Activated CD8-positive, alpha-beta T cell treated with anti-CD3 and anti-CD28 coated beads, Interleukin-2, amount 10 ng/mL, durations not matched to agents 7 days and 5 days (primary cell): ENCODE results near the gene SLC22A4. TPM values are rescaled to one million over a fixed set of nuclear protein-coding genes. Genes with fewer than 3 reads are reported as not detected.
A peak's percentile ranks its signal among the peaks of the same experiment; 100 is the strongest.

ENCODE experiments used
- ATAC-seq: fragments of 150-1000 bp; cut with Tn5 transposase; one replicate; pipeline ENCODE4 v1.10.0; 2021; ENCODE audit warnings: moderate library complexity
- CTCF ChIA-PET: fragments of 350-600 bp; sonication (Branson Sonifier 250); formaldehyde crosslinking; loops from one replicate; lab custom pipeline; 2021; ENCODE audit warnings: antibody characterized with exemption; lab: Charles Lee
- POLR2A ChIA-PET: fragments of 350-600 bp; sonication (Branson Sonifier 250); formaldehyde crosslinking; loops from one replicate; lab custom pipeline; 2021; ENCODE audit warnings: antibody characterized with exemption; lab: Charles Lee
- DNase-seq: peaks from one replicate; pipeline ENCODE4 v3.0.0-alpha.2; 2020
- H3K27ac Mint-ChIP-seq: one replicate; pipeline ENCODE4 v1.8.0; 2021; ENCODE audit warnings: mild to moderate bottlenecking, mixed read lengths
- H3K27me3 Mint-ChIP-seq: one replicate; pipeline ENCODE4 v1.8.0; 2021; ENCODE audit warnings: low read depth, mixed read lengths
- H3K36me3 Mint-ChIP-seq: one replicate; pipeline ENCODE4 v1.8.0; 2021; ENCODE audit warnings: low read depth, mixed read lengths
- H3K4me1 Mint-ChIP-seq: one replicate; pipeline ENCODE4 v1.8.0; 2021; ENCODE audit warnings: low read depth, mixed read lengths
- H3K4me3 Mint-ChIP-seq: one replicate; pipeline ENCODE4 v1.8.0; 2021; ENCODE audit warnings: mild to moderate bottlenecking, mixed read lengths
- H3K9me3 Mint-ChIP-seq: one replicate; pipeline ENCODE4 v1.8.0; 2022; ENCODE audit warnings: mixed read lengths; ENCODE audit not compliant: insufficient read depth
- total RNA-seq, 2 experiments: library from RNA; stranded (reverse); gene quantifications; one replicate each; pipeline ENCODE4 v1.2.3, GENCODE V29; 2021

Gene SLC22A4
- total RNA-seq: not detected

DNA sequence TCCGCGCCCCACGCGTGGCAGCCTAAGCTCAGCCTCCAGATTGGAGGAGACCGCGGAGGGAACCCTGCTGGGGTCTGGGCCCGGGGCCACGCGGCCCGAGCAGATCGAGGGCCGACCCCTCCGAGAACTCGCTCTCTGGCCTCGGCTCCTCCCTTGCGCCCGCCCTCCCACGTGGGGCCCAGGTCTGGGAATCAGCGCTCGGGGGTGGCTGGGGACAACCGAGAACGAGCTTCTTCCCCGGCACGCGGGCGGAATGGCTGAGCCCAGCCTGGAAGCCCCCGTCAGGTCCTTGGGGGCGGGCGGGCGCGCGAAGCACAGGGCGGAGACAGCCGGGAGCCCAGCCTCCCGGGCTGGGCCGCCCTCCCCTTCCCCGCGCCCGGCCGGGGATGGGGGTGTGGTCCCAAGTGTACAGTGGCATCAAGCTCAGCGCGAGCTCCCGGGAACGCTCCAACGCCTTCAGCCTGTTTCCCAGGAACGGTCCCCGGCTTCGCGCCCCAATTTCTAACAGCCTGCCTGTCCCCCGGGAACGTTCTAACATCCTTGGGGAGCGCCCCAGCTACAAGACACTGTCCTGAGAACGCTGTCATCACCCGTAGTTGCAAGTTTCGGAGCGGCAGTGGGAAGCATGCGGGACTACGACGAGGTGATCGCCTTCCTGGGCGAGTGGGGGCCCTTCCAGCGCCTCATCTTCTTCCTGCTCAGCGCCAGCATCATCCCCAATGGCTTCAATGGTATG is at the start of gene SLC22A4:
Gene SLC22A4 (plus strand): TSS at position 403 of the 736 bp plus-strand sequence. CDS start 223 bp downstream, at position 626.
- H3K27ac Mint-ChIP-seq: peak within 1 kb of the TSS; percentile 79
- POLR2A ChIA-PET: interaction anchor here (0.8 to 1.3 kb wide), 7 partner anchors 9 to 659 kb away, joined by 3 to 4 read pairs (median 3); partner anchors contain the start of gene SLC22A5
- H3K27me3 Mint-ChIP-seq: peaks cover 5% of the 10 kb centered on the region
- H3K36me3 Mint-ChIP-seq: no peaks in the 10 kb centered on the region
- no peaks in the 10 kb centered on the region for H3K9me3 Mint-ChIP-seq
- CTCF ChIA-PET: interaction anchor here (0.6 to 2.3 kb wide), 11 partner anchors 13 to 97 kb away, joined by 3 to 7 read pairs (median 3); partner anchors contain the start of gene SLC22A5
- H3K4me3 Mint-ChIP-seq: peak within 1 kb of the TSS; percentile 86
- peak; percentile 89 for ATAC-seq
- H3K4me1 Mint-ChIP-seq: peaks cover 25% of the 10 kb centered on the region
- peak; percentile 75 for DNase-seq

DNA sequence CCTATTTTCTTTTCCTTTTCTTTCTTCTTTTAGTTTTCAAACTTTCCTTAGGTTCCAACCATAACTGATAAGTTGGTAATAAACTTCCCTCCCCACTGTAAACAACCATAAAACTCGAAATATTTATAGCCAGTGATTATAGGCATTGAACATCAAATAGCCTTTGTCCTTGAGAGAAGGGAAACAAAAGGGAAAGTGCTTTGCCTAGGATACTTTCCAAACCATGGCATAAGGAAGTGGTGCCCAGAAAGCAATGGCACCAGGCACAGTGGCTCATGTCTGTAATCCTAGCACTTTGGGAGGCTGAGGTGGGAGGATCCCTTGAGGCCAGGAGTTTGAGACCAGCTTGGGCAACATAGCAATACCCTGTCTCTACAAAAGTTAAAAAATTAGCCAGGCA is 48.6 kb upstream of the SLC22A4 start:
- no peak overlapping the region for H3K27ac Mint-ChIP-seq
- no peak for ATAC-seq

DNA sequence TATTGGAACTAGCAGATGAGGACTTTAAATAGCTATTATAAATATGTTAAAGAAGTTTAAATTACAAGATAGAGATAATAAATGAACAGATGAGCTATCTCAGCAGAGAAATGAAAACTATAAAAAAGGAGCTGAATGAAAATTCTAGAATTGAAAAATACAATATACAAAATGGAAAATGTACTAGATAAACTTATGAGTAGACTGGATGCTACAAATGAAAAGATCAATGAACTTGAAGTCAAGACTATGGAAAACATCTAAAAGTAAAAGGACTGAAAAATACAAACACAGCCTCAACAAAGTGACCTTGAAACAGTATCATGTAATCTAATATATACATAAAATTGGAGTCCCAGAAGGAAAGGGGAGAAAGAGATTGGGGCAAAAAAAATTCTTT is 47.4 kb upstream of the SLC22A4 start:
- Mint-ChIP-seq H3K36me3 (no peaks in the 10 kb centered on the region), H3K4me3 (no peak overlapping the region), H3K4me1 (no peaks in the 10 kb centered on the region), H3K9me3 (peaks cover 15% of the 10 kb centered on the region), H3K27me3 (peaks cover 10% of the 10 kb centered on the region), H3K27ac (no peak overlapping the region)
- DNase-seq (no peak), ATAC-seq (no peak)
- POLR2A ChIA-PET: no interaction called here
- CTCF ChIA-PET: interaction anchor here (0.6 to 1.3 kb wide), 2 partner anchors 8 to 108 kb away, joined by 4 to 10 read pairs; no protein-coding TSS in a partner anchor

More for the DNA sequence above, 48.6 kb upstream of the SLC22A4 start:
- peaks cover 10% of the 10 kb centered on the region for H3K27me3 Mint-ChIP-seq
- ChIA-PET CTCF (no interaction called here), POLR2A (no interaction called here)
- DNase-seq: no peak
- no peaks in the 10 kb centered on the region for H3K36me3 Mint-ChIP-seq
- no peak overlapping the region for H3K4me3 Mint-ChIP-seq
- peaks cover 15% of the 10 kb centered on the region for H3K9me3 Mint-ChIP-seq
- no peaks in the 10 kb centered on the region for H3K4me1 Mint-ChIP-seq

DNA sequence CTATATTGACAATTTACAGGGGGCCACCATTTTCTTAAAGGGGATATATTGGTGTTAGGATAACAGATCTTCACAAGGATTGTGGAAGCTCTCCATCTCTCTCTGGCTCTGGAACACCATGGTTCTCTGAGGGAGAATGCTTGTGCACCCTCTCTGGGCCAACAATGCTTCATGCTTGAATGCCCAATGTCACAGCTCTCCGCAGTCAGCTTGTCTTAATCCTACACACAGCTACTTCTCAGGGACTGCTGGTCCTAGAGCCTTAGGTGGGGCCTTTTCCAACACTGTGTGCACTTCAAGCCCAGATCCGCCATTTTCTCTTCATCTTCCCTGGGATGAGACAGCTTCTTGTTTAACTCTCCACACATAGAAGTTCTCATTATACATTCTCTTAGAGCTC is 43.6 kb upstream of the SLC22A4 start:
- ATAC-seq: no peak
- CTCF ChIA-PET: interaction anchor here (3.8 kb wide), 1 partner anchor 11 kb away, joined by 30 read pairs; no protein-coding TSS in a partner anchor
- DNase-seq: no peak
- Mint-ChIP-seq H3K9me3 (peaks cover 6% of the 10 kb centered on the region), H3K4me3 (no peak overlapping the region), H3K27ac (no peak overlapping the region), H3K36me3 (no peaks in the 10 kb centered on the region), H3K4me1 (no peaks in the 10 kb centered on the region), H3K27me3 (peaks cover 10% of the 10 kb centered on the region)
- POLR2A ChIA-PET: no interaction called here

DNA sequence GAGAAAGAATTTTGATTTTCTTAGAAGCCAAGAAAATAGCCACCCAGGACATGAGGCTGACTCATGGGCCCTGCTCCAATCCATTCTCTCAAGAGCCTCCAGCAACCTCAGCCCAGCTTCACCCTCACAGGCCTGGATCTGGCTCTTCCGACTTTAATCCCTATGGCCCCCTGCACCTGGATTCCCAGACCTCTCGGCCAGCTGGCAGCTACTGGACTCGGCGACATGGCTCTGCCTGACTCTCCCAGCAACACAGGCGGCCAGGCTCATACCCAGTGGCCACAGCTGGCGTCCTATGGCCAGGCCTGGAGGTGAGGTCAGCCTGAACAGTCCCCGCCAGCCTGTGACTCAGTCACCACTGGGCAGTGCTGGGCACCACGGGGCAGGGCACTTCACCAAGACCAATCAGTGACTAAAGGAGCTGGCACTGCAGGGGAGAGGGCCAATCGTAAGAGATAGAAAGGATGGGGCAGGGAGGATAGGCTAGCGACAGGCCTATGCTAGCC is 42.9 kb upstream of the SLC22A4 start:
- CTCF ChIA-PET: interaction anchor here (1.1 to 3.8 kb wide), 2 partner anchors 11 to 12 kb away, joined by 3 to 30 read pairs; no protein-coding TSS in a partner anchor
- Mint-ChIP-seq H3K9me3 (peaks cover 6% of the 10 kb centered on the region), H3K4me1 (no peaks in the 10 kb centered on the region), H3K36me3 (no peaks in the 10 kb centered on the region), H3K27me3 (peaks cover 12% of the 10 kb centered on the region), H3K4me3 (no peak overlapping the region), H3K27ac (no peak overlapping the region)
- DNase-seq (no peak), ATAC-seq (no peak)
- POLR2A ChIA-PET: no interaction called here

DNA sequence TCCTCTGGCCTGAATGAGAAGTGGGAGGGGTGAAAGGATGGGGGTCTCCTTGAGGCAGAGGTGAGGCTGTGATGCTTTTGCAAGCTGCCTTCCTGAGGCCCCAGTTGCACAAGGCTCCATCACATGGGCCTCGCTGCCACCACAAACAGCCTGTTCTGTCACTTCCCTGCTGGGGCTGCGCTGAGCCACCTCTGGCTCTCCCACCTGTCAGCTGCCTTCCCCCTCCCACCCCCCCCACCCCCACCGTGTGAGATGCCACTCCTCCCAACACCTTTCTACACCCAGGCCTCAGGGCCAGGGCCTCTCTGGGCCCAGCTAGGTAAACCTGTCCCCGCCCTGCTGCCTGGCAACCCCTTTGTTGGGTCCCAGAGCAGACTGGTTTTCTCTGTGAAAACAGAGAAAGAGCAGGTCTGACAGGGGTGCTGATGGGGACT is 41.2 kb upstream of the SLC22A4 start:
- peaks cover 22% of the 10 kb centered on the region for H3K27me3 Mint-ChIP-seq
- no peaks in the 10 kb centered on the region for H3K4me1 Mint-ChIP-seq
- H3K9me3 Mint-ChIP-seq: no peaks in the 10 kb centered on the region
- H3K4me3 Mint-ChIP-seq: no peak overlapping the region
- POLR2A ChIA-PET: interaction anchor here (0.6 kb wide), 1 partner anchor 1640 kb away, joined by 3 read pairs; no protein-coding TSS in a partner anchor
- no peaks in the 10 kb centered on the region for H3K36me3 Mint-ChIP-seq
- H3K27ac Mint-ChIP-seq: no peak overlapping the region
- CTCF ChIA-PET: interaction anchor here (1.6 kb wide), 1 partner anchor 15 kb away, joined by 4 read pairs; no protein-coding TSS in a partner anchor
- DNase-seq (no peak), ATAC-seq (no peak)

DNA sequence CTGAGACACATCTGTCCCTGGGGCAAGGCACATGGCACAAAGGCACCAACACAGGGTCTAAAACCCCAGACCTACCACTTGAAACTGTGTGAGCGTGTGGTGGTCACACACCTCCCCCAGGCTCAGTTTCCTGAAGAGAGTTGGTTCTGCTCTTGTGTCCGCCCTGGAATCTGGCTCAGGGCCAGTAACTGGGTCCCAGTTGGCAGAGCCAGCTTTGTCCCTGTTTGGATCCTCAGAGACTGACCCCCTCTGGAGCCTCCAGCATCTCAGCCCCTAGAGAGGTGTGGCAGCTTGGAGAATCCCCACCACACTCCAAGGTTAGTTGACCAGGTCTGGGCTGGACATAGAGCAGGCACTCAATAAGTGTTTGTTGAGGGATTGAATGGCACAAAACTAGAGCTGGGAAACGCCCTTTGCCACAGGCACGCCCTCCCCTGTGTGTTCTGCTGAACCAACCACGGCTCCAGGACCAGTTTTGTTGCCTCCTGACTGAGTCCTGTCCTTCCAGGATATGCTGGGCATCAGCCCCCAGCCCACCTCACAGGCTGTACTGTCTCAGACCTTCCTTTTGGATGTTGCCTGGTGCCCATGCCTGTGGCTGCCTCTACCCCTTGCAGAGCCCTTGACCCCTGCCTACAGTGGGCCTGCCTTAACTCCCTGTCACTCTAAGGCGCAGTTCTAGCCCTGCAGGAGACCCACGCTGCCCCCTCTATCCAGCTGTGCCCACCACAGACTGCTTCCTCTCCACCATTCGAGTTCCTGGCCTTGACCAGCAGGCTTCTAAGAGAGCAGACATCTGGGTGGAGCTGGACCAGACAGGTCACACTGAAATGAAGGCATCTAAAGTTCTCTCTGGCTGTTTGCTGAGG is 40.5 kb upstream of the SLC22A4 start:
- POLR2A ChIA-PET: interaction anchor here (0.6 to 1.2 kb wide), 2 partner anchors 15 to 1640 kb away, joined by 3 read pairs; no protein-coding TSS in a partner anchor
- ATAC-seq (no peak), DNase-seq (no peak)
- H3K36me3 Mint-ChIP-seq: no peaks in the 10 kb centered on the region
- CTCF ChIA-PET: interaction anchor here (1.6 kb wide), 1 partner anchor 15 kb away, joined by 4 read pairs; no protein-coding TSS in a partner anchor
- no peaks in the 10 kb centered on the region for H3K9me3 Mint-ChIP-seq
- no peaks in the 10 kb centered on the region for H3K4me1 Mint-ChIP-seq
- H3K4me3 Mint-ChIP-seq: no peak overlapping the region
- peaks cover 22% of the 10 kb centered on the region for H3K27me3 Mint-ChIP-seq
- H3K27ac Mint-ChIP-seq: no peak overlapping the region

DNA sequence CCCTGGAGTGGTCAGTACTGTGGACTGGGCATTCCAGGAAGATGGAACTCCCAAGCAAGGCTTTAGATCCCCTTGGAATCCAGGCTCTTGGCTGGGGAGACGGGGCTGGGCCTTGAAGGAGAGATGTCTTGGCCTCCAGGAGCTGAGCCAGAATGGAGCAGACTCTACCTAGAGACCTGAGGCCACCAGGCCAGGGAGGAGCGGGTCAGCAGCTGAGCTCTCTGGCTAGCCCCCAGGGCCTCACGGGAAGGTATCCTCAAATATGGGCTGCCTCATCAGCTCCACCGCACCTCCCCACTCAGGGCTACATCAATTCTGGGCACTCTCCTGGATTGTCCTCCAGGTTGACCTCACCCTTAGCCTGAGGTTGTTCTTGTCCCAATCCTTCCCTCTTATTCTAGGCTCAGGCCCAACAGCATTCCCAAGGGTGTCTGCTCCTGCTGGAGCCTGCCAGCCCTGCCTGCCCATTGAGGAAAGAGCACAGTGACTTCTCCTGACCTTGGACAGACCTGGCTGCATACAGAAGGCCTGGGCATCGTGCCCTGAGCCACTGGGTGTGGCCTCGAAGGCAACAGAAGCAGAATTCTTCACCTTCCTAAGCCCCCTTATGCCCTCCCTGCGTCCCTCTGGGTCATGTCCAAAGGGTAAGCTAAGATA is 39.7 kb upstream of the SLC22A4 start:
- Mint-ChIP-seq H3K4me3 (no peak overlapping the region), H3K27me3 (peaks cover 22% of the 10 kb centered on the region), H3K4me1 (no peaks in the 10 kb centered on the region), H3K9me3 (no peaks in the 10 kb centered on the region), H3K36me3 (no peaks in the 10 kb centered on the region), H3K27ac (no peak overlapping the region)
- POLR2A ChIA-PET: interaction anchor here (1.2 kb wide), 1 partner anchor 15 kb away, joined by 3 read pairs; no protein-coding TSS in a partner anchor
- no peak for DNase-seq
- CTCF ChIA-PET: interaction anchor here (1.5 to 1.8 kb wide), 3 partner anchors 16 to 18 kb away, joined by 4 to 7 read pairs (median 5); no protein-coding TSS in a partner anchor
- no peak for ATAC-seq

DNA sequence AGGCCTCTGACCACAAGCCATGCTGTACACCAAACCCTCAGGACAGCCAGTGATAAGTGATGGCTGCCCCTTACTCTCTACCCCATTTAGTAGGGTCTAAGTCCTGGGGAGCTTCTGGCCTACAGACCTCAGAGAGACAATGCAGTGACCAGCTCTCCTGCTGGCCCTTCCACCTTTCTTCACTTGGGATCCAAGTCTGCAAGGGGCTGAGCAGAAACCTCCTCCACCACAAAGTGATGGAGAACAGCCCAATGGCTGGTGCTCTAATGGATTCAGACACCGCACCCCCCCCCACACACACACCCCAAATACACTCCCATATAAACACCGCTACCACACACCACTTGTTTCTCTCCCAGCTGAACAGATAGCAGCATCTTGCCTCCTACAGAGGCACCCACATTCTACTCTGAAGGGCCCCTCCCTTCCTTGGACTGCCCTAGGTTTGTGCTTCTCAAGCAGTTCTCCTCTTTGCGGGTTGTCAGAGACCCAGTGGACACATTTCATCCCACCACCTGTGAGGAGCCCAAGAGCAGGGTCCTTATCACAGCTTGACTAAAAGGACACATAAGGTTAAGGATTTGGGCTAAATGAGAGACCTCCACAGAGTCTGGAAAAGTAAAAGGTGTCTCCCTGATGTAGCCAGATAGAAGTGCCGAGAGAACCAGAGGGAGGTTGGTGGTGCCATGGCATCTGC is 38.0 kb upstream of the SLC22A4 start:
- H3K36me3 Mint-ChIP-seq: no peaks in the 10 kb centered on the region
- peaks cover 9% of the 10 kb centered on the region for H3K4me1 Mint-ChIP-seq
- no peak for ATAC-seq
- no peaks in the 10 kb centered on the region for H3K9me3 Mint-ChIP-seq
- CTCF ChIA-PET: interaction anchor here (1.5 to 1.8 kb wide), 2 partner anchors 17 to 18 kb away, joined by 5 to 7 read pairs; no protein-coding TSS in a partner anchor
- DNase-seq: no peak
- H3K27me3 Mint-ChIP-seq: peaks cover 19% of the 10 kb centered on the region
- H3K4me3 Mint-ChIP-seq: no peak overlapping the region
- H3K27ac Mint-ChIP-seq: peak overlapping the region; percentile 22
- POLR2A ChIA-PET: no interaction called here

DNA sequence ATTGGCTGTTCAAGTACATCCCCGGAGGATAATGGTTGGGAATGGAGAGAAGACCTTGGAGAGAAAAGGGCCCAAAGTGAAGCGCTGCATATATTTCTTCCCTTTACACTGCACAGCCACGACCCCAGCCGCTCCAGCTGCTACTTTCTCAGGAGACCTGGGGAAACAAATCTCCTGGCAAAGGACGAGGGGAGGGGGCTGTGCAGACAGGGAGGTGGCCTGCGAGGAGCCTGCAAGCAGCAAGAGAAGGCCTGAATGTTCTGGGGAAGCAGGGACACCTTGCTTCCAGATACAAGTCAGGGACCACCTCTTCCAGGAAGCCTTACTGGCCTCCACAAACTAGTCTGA is 37.4 kb upstream of the SLC22A4 start:
- peaks cover 9% of the 10 kb centered on the region for H3K4me1 Mint-ChIP-seq
- ATAC-seq: no peak
- H3K36me3 Mint-ChIP-seq: no peaks in the 10 kb centered on the region
- POLR2A ChIA-PET: no interaction called here
- CTCF ChIA-PET: interaction anchor here (1.8 kb wide), 1 partner anchor 16 kb away, joined by 5 read pairs; no protein-coding TSS in a partner anchor
- no peak overlapping the region for H3K4me3 Mint-ChIP-seq
- no peaks in the 10 kb centered on the region for H3K9me3 Mint-ChIP-seq
- no peak overlapping the region for H3K27ac Mint-ChIP-seq
- H3K27me3 Mint-ChIP-seq: peaks cover 19% of the 10 kb centered on the region
- no peak for DNase-seq
